ENCODE data around the gene TTLL13. TPM values are rescaled to one million over a fixed set of nuclear protein-coding genes. Genes with fewer than 3 reads are reported as not detected.

The TTLL13 gene
- polyA plus RNA-seq, 3 donors, result 0.12 to 0.39 (median 0.13) TPM

DNA sequence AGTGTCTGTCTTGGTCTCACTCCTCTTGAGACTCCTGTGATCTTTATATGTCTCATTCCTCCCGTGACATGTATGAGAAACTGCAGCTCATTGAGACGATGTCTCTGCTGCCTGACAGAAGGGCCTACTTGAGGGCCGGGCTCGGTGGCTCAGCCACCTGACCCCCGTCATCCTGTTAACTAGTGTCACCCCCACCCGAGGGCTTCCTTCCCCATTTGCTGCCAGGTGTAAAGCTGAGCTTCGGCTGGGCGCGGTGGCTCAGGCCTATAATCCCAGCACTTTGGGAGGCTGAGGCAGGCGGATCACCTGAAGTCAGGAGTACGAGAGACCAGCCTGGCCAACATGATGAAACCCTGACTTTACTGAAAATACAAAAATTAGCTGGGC lies 35.5 kb upstream of the TTLL13 start:
- DNase-seq (ENCODE audit: low read depth in 3 of 3, low spot score in 2 of 3), result no peak

DNA sequence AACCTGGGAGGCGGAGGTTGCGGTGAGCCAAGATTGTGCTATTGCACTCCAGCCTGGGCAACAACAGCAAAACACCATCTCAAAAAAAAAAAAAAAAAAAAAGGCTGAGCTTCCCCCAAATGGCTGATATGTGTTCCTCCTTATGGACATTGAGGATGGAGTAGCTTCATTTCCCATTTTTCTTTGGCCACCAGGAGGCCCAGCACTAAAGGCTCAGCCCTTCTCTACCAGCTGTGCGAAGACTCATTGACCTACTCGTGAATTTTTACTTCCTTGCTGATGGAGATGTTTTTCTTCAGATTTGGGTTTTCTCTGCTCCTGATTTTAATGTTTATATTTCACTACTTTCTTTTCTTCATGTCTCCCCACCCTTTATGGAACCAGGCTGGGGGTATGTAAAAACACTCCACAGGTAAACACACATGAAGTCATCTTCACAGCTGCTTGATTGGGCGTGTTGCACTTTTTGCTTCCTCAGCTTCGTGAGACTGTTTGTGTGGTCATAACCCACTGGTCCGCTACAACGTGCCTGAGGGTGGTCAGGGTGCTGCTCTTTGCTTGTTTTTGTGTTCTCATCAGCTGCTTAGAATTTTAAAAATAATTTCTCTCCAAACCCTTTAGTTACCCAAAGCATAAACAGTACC lies 34.7 kb upstream of the TTLL13 start:
- no peak for DNase-seq (ENCODE audit: low read depth in 3 of 3, low spot score in 2 of 3)

DNA sequence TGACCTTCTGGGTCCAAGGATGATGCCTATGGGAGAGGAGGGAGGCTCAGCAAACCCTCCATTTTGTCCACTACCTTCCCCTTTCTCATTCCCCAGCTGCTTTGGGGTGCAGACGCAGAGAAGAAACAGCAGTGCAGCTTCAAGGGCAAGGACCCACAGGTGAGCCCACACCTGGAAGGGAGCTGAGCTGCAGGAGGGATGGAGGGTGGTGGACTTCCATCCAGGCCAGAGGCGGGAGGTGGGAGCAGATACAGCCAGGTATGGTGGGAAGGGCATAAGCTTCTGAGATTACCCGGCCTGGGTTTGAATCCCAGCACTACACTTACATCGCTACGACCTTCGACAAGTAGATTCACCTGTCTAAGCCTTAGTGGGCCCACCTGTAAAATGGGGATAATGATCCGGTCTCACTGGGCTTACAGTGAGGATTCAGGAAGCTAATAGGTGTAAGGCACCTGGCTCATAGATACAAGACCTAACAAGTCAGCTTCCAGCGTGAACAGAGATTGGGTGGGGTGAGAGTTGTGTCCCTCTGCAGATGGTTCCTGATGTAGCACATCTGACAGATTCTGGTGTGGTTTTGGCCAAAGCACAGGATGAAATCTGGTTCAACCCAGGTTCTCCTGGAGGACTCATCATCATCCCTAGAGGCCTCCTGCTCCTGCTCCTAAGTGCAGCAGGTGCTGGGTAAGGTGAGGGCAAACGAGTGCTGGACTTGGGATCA lies 31.5 kb upstream of the TTLL13 start:
- no peak for DNase-seq (ENCODE audit: low read depth in 3 of 3, low spot score in 2 of 3)

DNA sequence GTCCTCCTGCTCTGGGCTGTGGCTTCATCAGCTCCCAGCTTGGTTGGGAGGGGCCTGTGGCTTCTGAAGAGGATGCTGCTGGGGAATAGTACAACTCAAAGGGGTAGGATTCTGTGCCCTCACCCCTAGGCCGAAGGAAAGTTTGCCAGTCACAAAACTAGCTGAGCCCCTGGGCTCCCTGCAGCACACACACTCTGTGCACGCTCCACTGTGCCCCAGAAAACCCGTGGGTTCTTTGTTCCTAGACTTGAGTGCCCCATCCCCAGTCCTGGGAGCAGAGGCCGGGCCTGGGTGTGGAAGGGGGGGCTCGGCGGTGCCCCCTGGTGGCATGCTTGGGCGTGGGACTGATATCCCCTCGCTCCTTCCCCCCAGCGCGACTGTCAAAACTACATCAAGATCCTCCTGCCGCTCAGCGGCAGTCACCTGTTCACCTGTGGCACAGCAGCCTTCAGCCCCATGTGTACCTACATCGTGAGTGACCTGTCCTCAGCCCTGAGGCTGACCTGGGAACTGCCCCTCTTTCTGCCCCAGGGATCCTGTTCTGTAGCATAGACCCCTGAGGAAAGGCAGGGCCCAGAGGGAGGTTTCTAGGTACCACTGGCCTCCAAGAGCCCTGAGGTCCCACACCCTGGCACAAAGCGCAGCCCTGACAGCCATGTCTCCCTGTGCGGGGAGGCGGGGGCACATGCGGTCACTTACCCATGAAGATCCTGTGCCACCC lies 29.8 kb upstream of the TTLL13 start:
- no peak for DNase-seq (ENCODE audit: low read depth in 3 of 3, low spot score in 2 of 3)

DNA sequence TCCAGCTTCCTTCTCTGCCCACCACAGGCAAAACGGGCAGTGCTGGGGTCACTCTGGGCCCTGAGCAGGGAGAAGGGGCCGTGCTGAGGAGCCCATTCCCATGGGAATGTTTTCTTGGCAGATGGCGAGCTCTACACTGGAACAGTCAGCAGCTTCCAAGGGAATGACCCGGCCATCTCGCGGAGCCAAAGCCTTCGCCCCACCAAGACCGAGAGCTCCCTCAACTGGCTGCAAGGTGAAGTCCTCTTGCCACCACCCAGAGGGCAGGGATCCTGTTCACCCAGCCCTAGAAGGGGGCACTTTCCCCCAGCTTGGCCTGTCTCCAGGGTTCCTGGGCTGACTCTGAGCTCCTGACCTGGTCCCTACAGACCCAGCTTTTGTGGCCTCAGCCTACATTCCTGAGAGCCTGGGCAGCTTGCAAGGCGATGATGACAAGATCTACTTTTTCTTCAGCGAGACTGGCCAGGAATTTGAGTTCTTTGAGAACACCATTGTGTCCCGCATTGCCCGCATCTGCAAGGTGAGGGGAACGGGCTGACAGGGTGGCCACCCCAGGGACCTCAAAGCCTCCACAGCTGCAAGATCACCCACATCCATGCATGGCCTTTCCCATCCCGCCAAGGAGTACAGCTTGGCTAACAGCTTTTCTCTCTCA lies 28.0 kb upstream of the TTLL13 start:
- DNase-seq (ENCODE audit: low read depth in 3 of 3, low spot score in 2 of 3), result no peak

DNA sequence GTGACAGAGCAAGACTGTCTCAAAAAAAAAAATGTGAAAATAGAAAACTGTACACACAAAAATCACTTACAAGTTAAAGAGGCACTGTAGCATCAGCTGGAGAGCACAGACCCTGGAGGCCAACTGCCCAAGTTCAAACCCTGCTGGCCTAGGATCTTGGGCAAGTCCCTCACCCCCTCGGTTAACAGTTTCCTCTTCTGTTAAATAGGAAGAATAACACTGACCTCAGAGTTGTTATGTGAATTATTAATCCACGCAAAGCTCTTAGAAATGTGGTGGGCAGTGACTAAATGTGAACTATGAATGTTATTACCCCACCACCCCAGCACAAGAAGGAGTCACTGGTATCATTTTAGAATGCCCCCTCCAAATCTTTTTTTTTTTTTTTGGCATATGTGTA lies 26.8 kb upstream of the TTLL13 start:
- DNase-seq (ENCODE audit: low read depth in 3 of 3, low spot score in 2 of 3), result no peak

DNA sequence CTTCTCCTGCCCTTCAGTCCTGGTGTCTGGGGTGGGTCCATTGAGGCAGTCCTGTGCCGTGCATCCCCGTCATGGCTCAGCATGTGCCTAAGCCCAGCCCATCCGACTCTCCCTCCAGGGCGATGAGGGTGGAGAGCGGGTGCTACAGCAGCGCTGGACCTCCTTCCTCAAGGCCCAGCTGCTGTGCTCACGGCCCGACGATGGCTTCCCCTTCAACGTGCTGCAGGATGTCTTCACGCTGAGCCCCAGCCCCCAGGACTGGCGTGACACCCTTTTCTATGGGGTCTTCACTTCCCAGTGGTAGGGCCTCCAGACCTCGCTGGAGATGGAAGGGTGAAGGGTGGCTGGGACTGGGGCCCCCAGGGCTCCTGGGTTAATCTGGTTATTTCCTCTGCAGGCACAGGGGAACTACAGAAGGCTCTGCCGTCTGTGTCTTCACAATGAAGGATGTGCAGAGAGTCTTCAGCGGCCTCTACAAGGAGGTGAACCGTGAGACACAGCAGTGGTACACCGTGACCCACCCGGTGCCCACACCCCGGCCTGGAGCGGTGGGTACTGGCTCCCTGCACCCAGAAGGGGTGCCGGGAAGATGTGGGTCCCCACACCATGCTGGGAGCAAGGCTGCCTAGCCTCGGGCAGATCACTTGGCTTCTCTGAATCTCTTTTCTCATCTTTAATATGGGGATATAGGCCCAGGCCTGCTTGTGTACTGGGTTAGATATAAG lies 25.8 kb upstream of the TTLL13 start:
- no peak for DNase-seq (ENCODE audit: low read depth in 3 of 3, low spot score in 2 of 3)

DNA sequence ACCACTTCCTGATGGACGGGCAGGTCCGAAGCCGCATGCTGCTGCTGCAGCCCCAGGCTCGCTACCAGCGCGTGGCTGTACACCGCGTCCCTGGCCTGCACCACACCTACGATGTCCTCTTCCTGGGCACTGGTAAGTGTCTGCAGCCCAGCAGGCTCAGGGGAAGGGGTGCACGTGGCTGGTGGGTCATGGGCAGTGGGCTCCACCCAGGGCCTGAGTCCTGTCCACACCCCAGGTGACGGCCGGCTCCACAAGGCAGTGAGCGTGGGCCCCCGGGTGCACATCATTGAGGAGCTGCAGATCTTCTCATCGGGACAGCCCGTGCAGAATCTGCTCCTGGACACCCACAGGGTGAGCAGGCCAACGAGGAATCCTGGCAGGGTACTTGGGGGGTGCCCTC lies 24.3 kb upstream of the TTLL13 start:
- no peak for DNase-seq (ENCODE audit: low read depth in 3 of 3, low spot score in 2 of 3)

DNA sequence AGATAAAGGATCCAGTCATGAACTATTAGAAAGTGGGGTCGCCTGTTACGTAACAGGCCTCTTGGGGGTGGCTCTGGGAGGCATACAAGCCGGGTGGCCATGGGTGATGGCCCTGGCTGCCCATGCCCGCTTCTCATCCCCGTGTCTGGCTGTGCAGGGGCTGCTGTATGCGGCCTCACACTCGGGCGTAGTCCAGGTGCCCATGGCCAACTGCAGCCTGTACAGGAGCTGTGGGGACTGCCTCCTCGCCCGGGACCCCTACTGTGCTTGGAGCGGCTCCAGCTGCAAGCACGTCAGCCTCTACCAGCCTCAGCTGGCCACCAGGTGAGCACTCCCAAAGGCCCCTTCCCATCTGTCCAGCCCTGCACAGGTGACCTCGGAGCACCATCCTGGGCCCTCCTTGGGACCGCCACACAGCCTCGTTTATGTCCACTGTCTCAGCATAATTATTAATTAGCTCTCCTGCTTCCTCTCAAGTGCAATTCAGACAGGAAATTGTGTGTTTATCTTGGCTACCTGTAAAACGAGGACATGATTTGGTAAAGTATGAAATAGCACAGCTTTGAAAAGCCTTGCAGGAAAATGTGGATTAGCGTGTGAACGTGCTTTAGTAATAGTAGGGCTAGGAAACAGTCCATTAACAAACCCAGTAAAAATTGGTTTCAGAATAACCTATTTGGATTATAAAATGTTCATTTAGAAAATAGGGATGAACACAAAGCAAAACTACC lies 23.7 kb upstream of the TTLL13 start:
- DNase-seq (ENCODE audit: low read depth in 3 of 3, low spot score in 2 of 3), result no peak

DNA sequence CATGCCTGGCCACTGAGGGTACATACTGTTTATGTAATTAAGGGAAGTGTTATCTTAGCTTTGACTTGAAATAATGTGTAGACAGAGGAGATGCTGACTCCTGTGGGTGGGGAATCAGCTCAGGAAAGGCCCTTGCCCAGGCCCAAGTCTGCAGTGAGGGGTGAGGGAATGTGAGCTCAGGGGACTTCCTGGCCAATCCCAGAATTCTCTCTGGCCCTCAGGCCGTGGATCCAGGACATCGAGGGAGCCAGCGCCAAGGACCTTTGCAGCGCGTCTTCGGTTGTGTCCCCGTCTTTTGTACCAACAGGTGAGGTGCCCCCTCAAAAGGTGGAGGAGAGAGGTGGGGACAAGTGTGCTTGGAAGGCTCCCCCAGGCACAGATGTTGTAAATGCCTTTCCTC lies 22.0 kb upstream of the TTLL13 start:
- DNase-seq (ENCODE audit: low read depth in 3 of 3, low spot score in 2 of 3), result no peak

DNA sequence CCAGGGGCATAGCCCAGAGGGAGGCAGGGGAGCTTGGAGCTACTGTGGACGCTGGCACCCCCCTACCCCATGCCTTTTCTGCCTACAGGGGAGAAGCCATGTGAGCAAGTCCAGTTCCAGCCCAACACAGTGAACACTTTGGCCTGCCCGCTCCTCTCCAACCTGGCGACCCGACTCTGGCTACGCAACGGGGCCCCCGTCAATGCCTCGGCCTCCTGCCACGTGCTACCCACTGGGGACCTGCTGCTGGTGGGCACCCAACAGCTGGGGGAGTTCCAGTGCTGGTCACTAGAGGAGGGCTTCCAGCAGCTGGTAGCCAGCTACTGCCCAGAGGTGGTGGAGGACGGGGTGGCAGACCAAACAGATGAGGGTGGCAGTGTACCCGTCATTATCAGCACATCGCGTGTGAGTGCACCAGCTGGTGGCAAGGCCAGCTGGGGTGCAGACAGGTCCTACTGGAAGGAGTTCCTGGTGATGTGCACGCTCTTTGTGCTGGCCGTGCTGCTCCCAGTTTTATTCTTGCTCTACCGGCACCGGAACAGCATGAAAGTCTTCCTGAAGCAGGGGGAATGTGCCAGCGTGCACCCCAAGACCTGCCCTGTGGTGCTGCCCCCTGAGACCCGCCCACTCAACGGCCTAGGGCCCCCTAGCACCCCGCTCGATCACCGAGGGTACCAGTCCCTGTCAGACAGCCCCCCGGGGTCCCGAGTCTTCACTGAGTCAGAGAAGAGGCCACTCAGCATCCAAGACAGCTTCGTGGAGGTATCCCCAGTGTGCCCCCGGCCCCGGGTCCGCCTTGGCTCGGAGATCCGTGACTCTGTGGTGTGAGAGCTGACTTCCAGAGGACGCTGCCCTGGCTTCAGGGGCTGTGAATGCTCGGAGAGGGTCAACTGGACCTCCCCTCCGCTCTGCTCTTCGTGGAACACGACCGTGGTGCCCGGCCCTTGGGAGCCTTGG lies 21.3 kb upstream of the TTLL13 start:
- DNase-seq (ENCODE audit: low read depth in 3 of 3, low spot score in 2 of 3), result no peak

DNA sequence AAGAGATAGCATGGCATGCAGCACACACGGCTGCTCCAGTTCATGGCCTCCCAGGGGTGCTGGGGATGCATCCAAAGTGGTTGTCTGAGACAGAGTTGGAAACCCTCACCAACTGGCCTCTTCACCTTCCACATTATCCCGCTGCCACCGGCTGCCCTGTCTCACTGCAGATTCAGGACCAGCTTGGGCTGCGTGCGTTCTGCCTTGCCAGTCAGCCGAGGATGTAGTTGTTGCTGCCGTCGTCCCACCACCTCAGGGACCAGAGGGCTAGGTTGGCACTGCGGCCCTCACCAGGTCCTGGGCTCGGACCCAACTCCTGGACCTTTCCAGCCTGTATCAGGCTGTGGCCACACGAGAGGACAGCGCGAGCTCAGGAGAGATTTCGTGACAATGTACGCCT lies 20.4 kb upstream of the TTLL13 start:
- no peak for DNase-seq (ENCODE audit: low read depth in 3 of 3, low spot score in 2 of 3)

DNA sequence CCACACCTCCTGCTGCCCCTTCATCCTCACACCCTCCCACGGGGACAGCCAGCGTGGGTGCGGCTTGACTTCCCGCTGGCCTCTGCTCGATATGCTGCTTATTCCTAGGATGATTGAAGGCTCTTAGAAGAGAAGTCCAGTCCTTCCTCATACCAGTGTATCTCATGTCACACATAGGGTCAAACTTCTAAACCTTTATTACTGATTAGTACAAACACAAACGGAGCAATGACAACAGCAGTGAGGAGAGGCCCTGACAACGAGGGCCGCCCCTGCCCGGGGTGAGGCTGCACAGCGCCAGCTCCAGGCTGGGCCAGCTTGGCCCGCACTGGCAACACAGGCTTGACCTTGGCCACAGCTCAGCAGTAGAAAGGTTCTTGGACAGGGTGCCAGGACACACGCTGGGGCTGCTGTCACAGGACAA lies 19.3 kb upstream of the TTLL13 start:
- DNase-seq (ENCODE audit: low read depth in 3 of 3, low spot score in 2 of 3), result no peak

DNA sequence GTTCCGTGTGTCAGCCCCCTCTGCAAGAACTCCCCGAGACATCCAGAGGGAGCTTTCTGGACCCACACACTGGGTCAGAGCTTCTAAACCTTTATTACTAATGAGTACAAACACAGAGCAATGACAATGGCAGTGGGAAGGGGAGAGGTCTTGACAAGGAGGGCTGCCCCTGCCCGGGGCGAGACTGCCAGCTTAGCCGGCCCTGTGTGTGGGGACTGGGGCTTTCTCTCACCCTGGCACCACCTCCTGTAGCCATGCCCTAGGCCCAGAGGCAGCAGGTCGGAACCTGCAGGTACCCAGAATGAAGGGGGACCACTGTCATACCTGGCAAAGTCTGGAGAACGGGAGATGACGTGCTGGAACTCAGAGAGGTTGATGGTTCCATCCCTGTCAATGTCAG lies 18.7 kb upstream of the TTLL13 start:
- DNase-seq (ENCODE audit: low read depth in 3 of 3, low spot score in 2 of 3), result no peak

DNA sequence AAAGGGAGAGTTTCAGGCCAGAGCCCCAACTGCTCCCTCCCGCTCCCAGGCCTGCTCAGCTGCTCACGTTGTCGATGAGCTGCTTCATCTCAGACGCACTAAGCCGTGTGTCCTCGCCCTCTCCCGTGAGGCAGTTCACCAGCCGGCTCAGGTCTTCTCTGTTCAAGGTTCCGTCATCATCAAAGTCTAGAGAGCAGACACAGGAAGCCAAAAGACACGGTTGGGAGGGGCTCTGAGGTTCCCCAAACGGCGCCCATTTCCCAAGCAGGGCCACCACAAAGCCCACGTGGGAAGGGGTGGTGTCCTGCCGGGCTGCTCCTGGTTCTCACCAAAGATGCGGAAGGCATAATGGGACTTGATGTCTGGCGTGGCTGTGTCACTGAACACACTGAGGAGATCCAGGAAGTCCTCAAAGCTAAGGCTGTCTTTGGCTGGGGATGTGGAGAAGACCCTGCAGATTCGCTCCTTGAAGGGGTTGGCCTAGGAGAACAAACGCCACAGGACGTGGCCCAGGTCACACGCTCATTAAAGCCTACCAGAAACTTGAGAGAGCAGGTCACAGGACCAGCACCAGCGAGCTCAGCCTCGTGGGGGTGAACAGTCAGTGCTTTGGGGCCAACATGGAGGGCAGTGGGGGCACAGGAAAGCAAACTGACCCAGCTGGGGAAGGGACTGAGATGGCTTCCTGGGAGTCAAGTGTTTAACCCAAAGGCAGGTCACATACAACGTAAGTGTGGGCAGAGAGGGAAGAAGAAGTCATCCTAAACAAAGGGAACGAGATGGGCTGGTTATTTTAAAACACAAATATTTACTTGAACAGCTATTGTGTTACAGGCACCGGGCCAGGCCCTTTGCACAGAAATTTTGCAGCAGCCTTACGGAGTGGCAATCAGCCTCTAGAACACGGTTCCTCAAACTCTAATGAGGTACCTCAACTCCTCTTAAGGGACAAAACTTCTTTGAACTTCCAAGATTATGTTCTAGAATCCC lies 18.0 kb upstream of the TTLL13 start:
- no peak for DNase-seq (ENCODE audit: low read depth in 3 of 3, low spot score in 2 of 3)

DNA sequence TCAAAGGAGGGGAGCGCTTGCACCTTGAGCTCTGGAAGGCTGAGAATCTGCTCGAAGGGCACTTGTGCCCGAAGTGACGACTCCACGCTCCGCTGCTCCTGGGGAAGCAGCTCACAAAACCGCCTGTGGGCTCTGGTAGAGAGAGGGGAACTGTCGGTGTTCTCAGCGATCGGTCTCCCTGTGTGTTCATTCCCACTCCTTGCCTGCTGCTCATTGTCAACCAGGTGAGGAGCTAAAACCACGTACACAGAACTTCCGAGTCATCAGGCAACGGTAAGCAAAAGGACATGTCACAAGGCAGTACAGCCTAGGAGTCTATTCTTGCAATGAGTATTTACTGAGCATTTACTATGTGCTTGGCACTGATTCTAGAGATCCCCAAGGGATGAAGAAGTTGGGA lies 17.2 kb upstream of the TTLL13 start:
- no peak for DNase-seq (ENCODE audit: low read depth in 3 of 3, low spot score in 2 of 3)

DNA sequence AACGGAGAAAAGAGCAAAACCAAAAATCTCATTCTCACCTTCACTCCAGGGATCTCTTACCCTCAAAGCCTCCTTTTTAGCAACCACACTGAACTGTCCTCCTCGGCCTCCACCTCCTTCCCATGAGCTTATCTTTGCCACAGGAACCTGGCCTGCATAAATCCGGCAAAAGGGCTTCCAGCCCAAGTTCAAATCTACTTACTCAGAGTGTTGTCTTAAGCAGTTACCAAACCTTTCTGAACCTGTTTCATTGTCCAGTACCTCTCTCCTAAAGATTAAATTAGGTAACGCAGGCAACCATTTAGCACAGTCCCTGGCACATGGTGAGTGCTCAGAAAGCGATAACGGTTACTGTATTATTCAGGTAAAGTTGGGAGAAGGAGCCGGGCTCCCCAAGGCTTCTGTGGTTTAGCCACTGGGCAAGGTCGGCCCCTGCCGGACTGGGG lies 16.4 kb upstream of the TTLL13 start:
- no peak for DNase-seq (ENCODE audit: low read depth in 3 of 3, low spot score in 2 of 3)
